HAP-1 (cell line): ENCODE data around the gene SPPL3.

Experiments used
- DNase-seq, 2 experiments: peaks; one replicate each; pipeline ENCODE4 v3.0.0-alpha.2; 2016 to 2020; ENCODE audit warnings: low spot score in 2 of 2
- H3K27me3 ChIP-seq: fragments of 250-450 bp; sonication (Bioruptor Pico); 2 replicates; pipeline ENCODE4 v1.5.1; 2020; ENCODE audit warnings: low read depth, mild to moderate bottlenecking, moderate library complexity
- H3K36me3 ChIP-seq: fragments of 250-450 bp; sonication (Bioruptor Pico); replicated peaks from 2 replicates; pipeline ENCODE4 v1.5.1; 2020; ENCODE audit warnings: mild to moderate bottlenecking
- H3K4me1 ChIP-seq: fragments of 250-450 bp; sonication (Bioruptor Pico); 2 replicates; pipeline ENCODE4 v1.5.1; 2020; ENCODE audit warnings: mild to moderate bottlenecking
- H3K4me3 ChIP-seq: fragments of 250-450 bp; sonication (Bioruptor Pico); 2 replicates; pipeline ENCODE4 v1.5.1; 2020; ENCODE audit warnings: mild to moderate bottlenecking, moderate library complexity
- H3K9me3 ChIP-seq: fragments of 250-450 bp; sonication (Bioruptor Pico); 2 replicates; pipeline ENCODE4 v1.5.1; 2020; ENCODE audit warnings: mild to moderate bottlenecking, moderate library complexity
- in situ Hi-C: fragments of 300-500 bp; cut with MboI; formaldehyde crosslinking; loops from 3 replicates; pipeline ENCODE4 v1.14.3; 2020; ENCODE audit warnings: low sequenced_read_pairs, inconsistent platforms, mixed read lengths

Gene SPPL3

DNA sequence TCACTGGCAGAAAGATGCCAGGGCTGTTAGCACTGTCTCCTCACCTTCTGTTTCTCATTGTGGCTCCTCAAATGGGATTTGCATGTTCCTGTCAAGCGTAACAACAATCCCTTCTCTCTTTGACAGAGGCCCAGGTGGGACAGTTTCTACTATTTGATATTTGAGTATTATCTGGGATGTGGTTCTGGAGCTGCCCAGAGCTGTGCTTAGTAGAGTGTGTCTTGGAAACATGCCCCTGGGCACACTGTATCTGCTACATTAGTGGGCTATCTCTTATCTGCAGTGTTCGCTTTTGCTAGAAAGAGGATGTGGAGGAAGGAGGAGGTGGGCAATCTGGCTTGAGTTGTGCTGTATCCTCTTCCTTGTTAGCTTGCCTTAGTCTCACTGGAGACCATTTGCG is 182.3 kb downstream of the SPPL3 start:
- Histone ChIP-seq H3K4me1 (peaks cover 6% of the 10 kb centered on the region), H3K9me3 (no peaks in the 10 kb centered on the region), H3K27me3 (no peaks in the 10 kb centered on the region), H3K4me3 (no peak overlapping the region), H3K36me3 (peaks cover 75% of the 10 kb centered on the region)
- DNase-seq: no peak
- in situ Hi-C loops: no loop called here

DNA sequence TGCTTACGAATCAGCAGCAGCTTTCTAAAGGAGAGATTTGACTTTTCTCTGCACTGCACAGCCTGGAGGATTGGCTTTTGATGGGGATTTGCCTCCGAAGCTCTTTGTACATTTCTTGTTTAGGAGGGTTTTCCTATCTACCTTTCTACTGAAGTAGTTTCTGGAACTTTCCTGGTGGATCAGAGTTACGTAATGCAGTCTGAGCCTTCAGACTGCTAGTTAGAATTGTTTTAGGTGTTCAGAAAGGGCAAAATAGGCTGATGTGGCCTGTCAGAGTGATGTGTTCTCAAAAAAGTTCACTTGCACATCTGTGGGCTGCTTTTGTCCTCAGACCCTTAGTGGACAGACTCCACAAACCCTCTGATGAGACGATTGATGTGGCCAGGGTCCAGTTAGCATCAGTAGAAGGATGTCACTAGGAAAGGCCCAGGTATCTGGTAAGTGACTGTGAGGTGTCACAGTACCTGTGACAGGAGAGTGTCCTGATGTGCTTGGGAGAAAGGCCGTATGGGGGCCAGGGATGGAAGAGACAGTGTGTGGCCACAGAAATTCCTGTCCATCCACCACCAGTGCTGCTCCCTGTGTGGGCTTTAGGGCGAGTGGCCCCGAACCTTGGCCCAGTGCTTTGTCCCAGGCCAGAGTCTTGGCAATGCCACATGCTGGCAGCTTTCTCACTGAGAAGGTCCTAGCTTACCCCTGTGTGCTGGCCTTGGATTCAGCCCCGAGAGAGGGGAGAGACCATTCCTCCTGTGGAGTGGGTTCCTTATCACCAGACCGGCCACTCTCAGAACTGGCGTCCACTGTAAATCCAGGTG is 183.0 kb downstream of the SPPL3 start:
- peaks cover 1% of the 10 kb centered on the region for H3K4me1 ChIP-seq
- no peaks in the 10 kb centered on the region for H3K27me3 ChIP-seq
- H3K36me3 ChIP-seq: peaks cover 81% of the 10 kb centered on the region
- H3K4me3 ChIP-seq: no peak overlapping the region
- DNase-seq: no peak
- H3K9me3 ChIP-seq: no peaks in the 10 kb centered on the region
- in situ Hi-C loops: no loop called here

DNA sequence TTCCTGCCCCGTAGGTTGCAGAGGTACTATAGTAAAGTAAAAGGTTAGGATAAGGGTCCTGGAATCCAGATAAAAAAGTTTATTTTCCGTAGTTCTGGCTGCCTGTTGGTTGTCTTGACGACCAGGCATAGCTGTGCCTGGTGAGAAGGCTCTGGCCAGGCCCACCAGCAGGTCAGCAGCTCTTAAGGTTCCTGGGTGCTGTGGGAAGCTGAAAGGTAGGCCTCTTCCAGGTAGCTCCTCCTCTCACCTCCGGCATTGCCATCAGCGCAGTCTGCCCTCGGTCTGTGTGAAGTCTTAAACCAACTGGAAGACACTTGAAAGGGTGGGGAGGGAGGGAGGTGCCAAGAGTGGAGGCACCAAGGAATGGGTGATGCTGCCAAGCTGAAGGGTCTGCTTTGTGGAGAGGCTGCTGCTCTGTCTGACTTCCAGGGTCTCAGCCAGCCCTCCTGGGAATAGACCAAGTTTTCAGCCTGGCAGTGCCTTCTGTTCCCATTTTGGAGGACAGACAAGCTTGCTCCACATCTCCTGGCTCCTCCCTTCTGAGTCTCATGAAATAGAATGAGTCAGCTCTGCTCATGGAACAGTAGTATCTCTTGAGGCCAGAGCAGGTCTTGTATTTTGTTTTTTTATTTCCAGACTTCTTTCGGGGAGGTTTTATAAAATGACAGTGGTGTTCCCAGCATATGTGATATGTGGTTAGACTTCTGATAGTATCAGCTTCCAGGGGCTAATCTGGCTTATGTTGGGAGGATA is 183.7 kb downstream of the SPPL3 start:
- Histone ChIP-seq H3K27me3 (no peaks in the 10 kb centered on the region), H3K36me3 (peaks cover 89% of the 10 kb centered on the region), H3K4me1 (no peaks in the 10 kb centered on the region), H3K9me3 (no peaks in the 10 kb centered on the region), H3K4me3 (no peak overlapping the region)
- no peak for DNase-seq
- in situ Hi-C loops: no loop called here

DNA sequence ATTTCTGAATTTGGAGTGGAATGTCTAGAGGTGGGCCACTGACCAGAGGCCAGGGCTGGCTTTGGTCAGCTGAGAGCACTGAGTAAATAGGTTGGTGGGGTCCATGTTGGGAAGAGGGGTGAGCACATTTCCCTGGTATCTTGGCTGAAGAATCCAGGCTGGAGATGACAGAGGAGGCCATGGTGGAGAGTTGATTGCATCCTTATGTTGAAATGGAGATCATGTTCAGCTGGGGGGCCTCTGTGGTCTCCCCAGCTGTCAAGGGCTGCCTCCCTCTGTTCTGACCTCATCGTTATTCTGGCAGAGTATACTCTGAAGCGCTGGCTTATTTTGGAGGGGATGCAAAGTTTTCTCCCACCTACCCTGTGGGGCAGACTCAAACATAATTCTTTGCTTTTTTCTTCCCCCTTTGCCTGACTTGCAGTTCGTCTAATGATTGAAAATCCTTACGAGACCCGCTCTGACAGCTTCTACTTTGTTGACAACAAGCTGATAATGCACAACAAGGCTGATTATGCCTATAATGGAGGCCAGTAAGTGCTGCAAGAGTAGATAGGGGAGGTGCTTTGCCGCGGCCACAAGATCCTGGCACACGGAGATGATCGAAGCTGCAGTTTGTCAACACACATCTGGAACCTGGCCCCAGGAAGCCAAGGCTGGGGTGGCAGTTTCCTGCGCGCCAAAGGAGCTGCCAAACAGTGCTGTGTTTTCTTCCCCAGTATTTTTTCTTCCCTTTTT is 184.5 kb downstream of the SPPL3 start:
- Histone ChIP-seq H3K27me3 (no peaks in the 10 kb centered on the region), H3K4me3 (no peak overlapping the region), H3K4me1 (no peaks in the 10 kb centered on the region), H3K9me3 (no peaks in the 10 kb centered on the region), H3K36me3 (peaks cover 95% of the 10 kb centered on the region)
- no peak for DNase-seq
- in situ Hi-C loops: loop anchor here (10.0 kb wide), 1 partner anchor 395 kb away; the partner anchor contains the start of gene PLA2G1B

DNA sequence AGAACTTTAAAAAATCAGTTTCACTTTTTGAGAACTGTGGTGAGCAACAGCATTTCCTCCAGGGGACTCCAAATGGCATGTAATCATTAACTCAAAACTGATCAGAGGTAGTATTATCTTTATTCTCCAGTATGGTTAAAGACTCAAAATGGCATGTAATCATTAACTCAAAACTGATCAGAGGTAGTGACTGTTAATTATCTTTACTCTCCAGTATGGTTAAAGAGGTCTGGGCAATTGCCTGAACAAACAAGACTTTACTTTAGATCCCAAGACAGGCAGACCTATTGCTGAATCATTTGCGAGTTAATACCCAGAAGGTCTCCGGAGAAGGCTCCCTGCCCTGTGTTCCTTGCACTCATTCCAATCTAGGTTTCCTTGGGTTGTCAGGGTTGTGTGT is 185.1 kb downstream of the SPPL3 start:
- Histone ChIP-seq H3K4me1 (no peaks in the 10 kb centered on the region), H3K36me3 (peaks cover 96% of the 10 kb centered on the region), H3K4me3 (no peak overlapping the region), H3K9me3 (no peaks in the 10 kb centered on the region), H3K27me3 (no peaks in the 10 kb centered on the region)
- DNase-seq: no peak
- in situ Hi-C loops: loop anchor here (10.0 kb wide), 1 partner anchor 394 kb away; the partner anchor contains the start of gene PLA2G1B

DNA sequence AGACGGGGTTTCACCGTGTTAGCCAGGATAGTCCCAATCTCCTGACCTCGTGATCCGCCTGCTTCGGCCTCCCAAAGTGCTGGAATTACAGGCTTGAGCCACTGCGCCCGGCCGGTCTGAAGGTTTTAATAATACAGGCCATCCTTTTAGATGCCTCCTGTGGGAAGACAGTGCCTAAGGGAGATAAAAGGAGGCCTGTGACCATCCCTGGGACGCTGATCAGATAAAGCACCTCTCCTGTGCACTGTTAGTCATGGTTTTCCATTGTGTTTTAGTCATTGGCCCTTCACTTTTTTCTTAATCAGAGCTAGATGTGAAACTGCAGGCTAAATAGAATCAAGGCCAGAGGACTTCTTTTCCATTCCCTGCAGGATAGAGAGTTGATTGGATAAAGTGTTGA is 186.1 kb downstream of the SPPL3 start:
- Histone ChIP-seq H3K4me1 (no peaks in the 10 kb centered on the region), H3K36me3 (peaks cover 95% of the 10 kb centered on the region), H3K4me3 (no peak overlapping the region), H3K9me3 (no peaks in the 10 kb centered on the region), H3K27me3 (no peaks in the 10 kb centered on the region)
- DNase-seq: no peak
- in situ Hi-C loops: loop anchor here (10.0 kb wide), 1 partner anchor 393 kb away; the partner anchor contains the start of gene PLA2G1B

DNA sequence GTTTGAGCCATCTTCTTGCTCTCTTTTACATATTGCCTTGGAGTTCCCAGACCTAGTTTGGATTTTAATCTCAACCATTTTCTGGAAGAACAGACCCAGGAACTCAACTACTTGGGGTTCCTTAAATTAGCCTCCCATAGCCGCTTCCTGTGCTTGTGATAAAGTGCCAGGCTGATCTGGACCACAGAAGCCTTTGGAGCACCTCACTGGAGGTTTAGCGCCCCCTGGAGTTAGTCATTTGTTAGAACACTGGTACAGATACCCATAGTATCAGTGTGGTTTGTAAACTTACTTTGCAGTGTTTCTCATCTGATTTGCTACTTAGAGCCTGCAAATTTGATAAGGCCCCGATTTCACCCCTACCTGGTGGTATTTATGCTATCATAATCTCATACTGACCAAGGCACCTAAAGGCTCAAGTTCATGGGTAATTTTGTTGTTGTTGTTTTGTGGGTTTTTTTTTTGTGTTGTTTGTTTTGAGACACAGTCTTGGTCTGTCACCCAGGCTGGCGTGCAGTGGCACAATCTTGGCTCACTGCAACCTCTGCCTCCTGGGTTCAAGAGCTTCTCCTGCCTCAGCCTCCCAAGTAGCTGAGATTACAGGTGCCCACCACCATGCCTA is 190.2 kb downstream of the SPPL3 start:
- no peaks in the 10 kb centered on the region for H3K9me3 ChIP-seq
- DNase-seq: peak; percentile 80 to 88
- in situ Hi-C loops: loop anchor here (5.0 to 10.0 kb wide), 3 partner anchors 67 to 389 kb away; partner anchors contain the start of genes PLA2G1B and POP5
- no peaks in the 10 kb centered on the region for H3K27me3 ChIP-seq
- peaks cover 9% of the 10 kb centered on the region for H3K4me1 ChIP-seq
- peaks cover 54% of the 10 kb centered on the region for H3K36me3 ChIP-seq
- H3K4me3 ChIP-seq: no peak overlapping the region

DNA sequence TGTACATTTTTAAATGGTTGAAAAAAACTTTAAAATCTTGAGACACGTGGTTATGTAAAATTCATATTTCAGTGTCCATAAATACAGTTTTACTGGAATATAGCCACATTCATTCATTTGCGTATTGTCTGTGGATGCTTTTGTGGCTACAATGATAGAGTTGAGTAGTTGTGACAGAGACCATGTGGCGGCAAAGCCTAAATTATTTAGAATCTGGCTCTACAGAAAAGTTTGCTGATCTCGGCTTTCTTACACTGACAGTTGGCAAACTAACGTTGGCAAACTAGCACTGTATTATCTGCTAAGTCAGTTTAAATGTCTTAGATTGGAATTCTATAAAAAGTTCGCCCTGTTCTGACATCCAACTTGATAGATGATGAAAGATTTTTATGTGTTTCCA is 191.5 kb downstream of the SPPL3 start:
- peaks cover 43% of the 10 kb centered on the region for H3K36me3 ChIP-seq
- in situ Hi-C loops: loop anchor here (5.0 to 10.0 kb wide), 3 partner anchors 65 to 388 kb away; partner anchors contain the start of genes PLA2G1B and POP5
- H3K4me1 ChIP-seq: peaks cover 9% of the 10 kb centered on the region

More for the DNA sequence above, 191.5 kb downstream of the SPPL3 start:
- no peaks in the 10 kb centered on the region for H3K9me3 ChIP-seq
- no peak for DNase-seq
- H3K27me3 ChIP-seq: no peaks in the 10 kb centered on the region
- no peak overlapping the region for H3K4me3 ChIP-seq
